ENCODE measurements around the gene SPAG6.

GRCh38 chr10:22325272-22326144, 19.8 kb upstream of the SPAG6 start:
- TF ChIP-seq ZNF274 (IDR thresholded peaks at IDR 0.05; ENCODE audit: low read depth, low read length) (no peak), YY1 (IDR thresholded peaks at IDR 0.05; ENCODE audit: insufficient read depth, insufficient read length) (no peak), SUZ12 (IDR thresholded peaks at IDR 0.05; ENCODE audit: extremely low read depth, insufficient read depth, insufficient read length) (no peak)
